Caco-2 (cell line): ENCODE results near the gene PDSS2. TPM values are rescaled to one million over a fixed set of nuclear protein-coding genes. Genes with fewer than 3 reads are reported as not detected.

Experiments
- BruUV-seq: library from RNA; stranded (reverse); fragments of 400-500 nt; replicated peaks from 2 replicates; lab custom pipeline; 2021; lab: Mats Ljungman, UMichigan
- CTCF ChIA-PET: fragments of 300-600 bp; sonication (Branson Sonifier 250); formaldehyde crosslinking; loops from one replicate; lab custom pipeline; 2022; ENCODE audit warnings: antibody characterized with exemption; lab: Charles Lee
- POLR2A ChIA-PET: fragments of 300-600 bp; sonication (Branson Sonifier 250); formaldehyde crosslinking; loops from one replicate; lab custom pipeline; 2022; ENCODE audit warnings: antibody characterized with exemption; lab: Charles Lee
- DNase-seq, 2 experiments: peaks; one replicate each; pipeline versions ENCODE4 v3.0.0 to v3.0.0-alpha.2; 2020 to 2022
- H3K27me3 ChIP-seq: replicated peaks from 2 replicates; pipeline ENCODE4 v1.6.0; 2011; ENCODE audit warnings: low read length; ENCODE audit not compliant: control insufficient read depth, insufficient read depth
- H3K36me3 ChIP-seq: 2 replicates; pipeline ENCODE4 v1.5.1; 2011; ENCODE audit warnings: low read length; ENCODE audit not compliant: control insufficient read depth, insufficient read depth
- H3K4me1 ChIP-seq: fragments of 250-450 bp; sonication (Bioruptor Pico); 2 replicates; pipeline ENCODE4 v1.5.1; 2020; ENCODE audit warnings: mild to moderate bottlenecking
- H3K4me3 ChIP-seq: 2 replicates; pipeline ENCODE4 v1.5.1; 2011; ENCODE audit warnings: low read depth, mild to moderate bottlenecking, control low read depth, low read length
- H3K9me3 ChIP-seq: fragments of 250-450 bp; sonication (Bioruptor Pico); 2 replicates; pipeline ENCODE4 v1.5.1; 2020; ENCODE audit warnings: mild to moderate bottlenecking, moderate library complexity
- H3K27ac Mint-ChIP-seq: one replicate; pipeline ENCODE4 v1.8.0; 2022; ENCODE audit warnings: mixed read lengths; ENCODE audit not compliant: unreplicated experiment
- H3K27me3 Mint-ChIP-seq: one replicate; pipeline ENCODE4 v1.8.0; 2022; ENCODE audit warnings: mixed read lengths; ENCODE audit not compliant: insufficient read depth, unreplicated experiment
- H3K36me3 Mint-ChIP-seq: one replicate; pipeline ENCODE4 v1.8.0; 2022; ENCODE audit warnings: mild to moderate bottlenecking, mixed read lengths; ENCODE audit not compliant: insufficient read depth, unreplicated experiment
- H3K4me1 Mint-ChIP-seq: one replicate; pipeline ENCODE4 v1.8.0; 2022; ENCODE audit warnings: low read depth, mixed read lengths; ENCODE audit not compliant: unreplicated experiment
- H3K4me3 Mint-ChIP-seq: one replicate; pipeline ENCODE4 v1.8.0; 2022; ENCODE audit warnings: mild to moderate bottlenecking, moderate library complexity, mixed read lengths; ENCODE audit not compliant: unreplicated experiment
- H3K9me3 Mint-ChIP-seq: one replicate; pipeline ENCODE4 v1.8.0; 2022; ENCODE audit warnings: mixed read lengths; ENCODE audit not compliant: unreplicated experiment
- CTCF ChIP-seq, 2 experiments: fragments of 200-600 bp in 1 of 2; IDR thresholded peaks; 1 replicate in 1 of 2; 2 replicates in 1 of 2; pipeline versions ENCODE4 v1.5.1 to v1.8.0; 2011 to 2022; ENCODE audit warnings: antibody characterized with exemption in 1 of 2, control low read depth in 1 of 2, inconsistent platforms in 1 of 2, low read depth in 1 of 2, low read length in 1 of 2, mild to moderate bottlenecking in 1 of 2, moderate library complexity in 1 of 2; ENCODE audit not compliant: insufficient read depth in 1 of 2, severe bottlenecking in 1 of 2, unreplicated experiment in 1 of 2
- intact Hi-C: fragments of 100-400 bp; cut with micrococcal nuclease; formaldehyde crosslinking; loops from one replicate; pipeline ENCODE4 v1.10.0; 2022; ENCODE audit not compliant: unreplicated experiment
- total RNA-seq: library from RNA; stranded (reverse); gene quantifications from 2 replicates; pipeline ENCODE4 v1.2.3, GENCODE V29; 2022

PDSS2 gene
- total RNA-seq, 1 experiment from 2014 or later, result 10.3 TPM

GRCh38 chr6:107108201-107108890 lies 351.0 kb downstream of the PDSS2 start:
- CTCF ChIA-PET, result no interaction called here
- no peak for TF ChIP-seq CTCF (IDR thresholded peaks at IDR 0.05; ENCODE audit: insufficient read depth in 1 of 2, low read depth in 1 of 2, low read length in 1 of 2, severe bottlenecking in 1 of 2, unreplicated experiment in 1 of 2)
- Histone ChIP-seq H3K4me1 (no peaks in the 10 kb centered on the region), H3K9me3 (no peaks in the 10 kb centered on the region), H3K27me3 (no peaks in the 10 kb centered on the region), H3K4me3 (no peak overlapping the region), H3K36me3 (no peaks in the 10 kb centered on the region; the same call in 1 of the 2 replicates)
- Mint-ChIP-seq H3K36me3 (no peaks in the 10 kb centered on the region), H3K4me3 (no peak overlapping the region), H3K27ac (no peak overlapping the region), H3K4me1 (no peaks in the 10 kb centered on the region), H3K9me3 (no peaks in the 10 kb centered on the region), H3K27me3 (no peaks in the 10 kb centered on the region)
- BruUV-seq, result no TSS peak
- POLR2A ChIA-PET, result no interaction called here
- DNase-seq, result no peak
- intact Hi-C loops, result no loop called here

DNA sequence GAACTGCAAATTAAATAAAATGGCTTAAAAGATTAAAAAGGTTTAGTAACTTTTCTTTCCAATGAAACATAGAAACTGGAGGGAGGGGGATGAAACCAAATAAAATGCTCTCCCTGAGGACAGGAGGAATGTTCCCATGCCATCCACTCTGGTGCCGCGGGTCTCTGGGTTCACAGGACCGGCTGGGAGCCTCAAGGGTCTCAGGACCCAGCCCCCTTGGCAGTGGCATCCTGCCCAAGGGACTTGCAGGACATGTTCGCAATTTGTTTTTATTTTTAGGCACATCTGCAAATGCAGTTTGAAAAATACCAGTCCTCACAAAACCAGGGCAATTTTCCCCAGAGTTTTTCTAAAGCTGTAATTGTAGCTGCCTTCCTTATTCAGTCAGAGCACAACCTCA lies 351.6 kb downstream of the PDSS2 start:
- no peaks in the 10 kb centered on the region for H3K9me3 ChIP-seq
- H3K36me3 ChIP-seq, result no peaks in the 10 kb centered on the region; the same call in 1 of the 2 replicates
- no peaks in the 10 kb centered on the region for H3K4me1 Mint-ChIP-seq
- no peaks in the 10 kb centered on the region for H3K27me3 Mint-ChIP-seq
- DNase-seq, result no peak
- no peak for TF ChIP-seq CTCF (IDR thresholded peaks at IDR 0.05; ENCODE audit: insufficient read depth in 1 of 2, low read depth in 1 of 2, low read length in 1 of 2, severe bottlenecking in 1 of 2, unreplicated experiment in 1 of 2)
- H3K27me3 ChIP-seq, result no peaks in the 10 kb centered on the region
- H3K27ac Mint-ChIP-seq, result no peak overlapping the region
- H3K4me3 ChIP-seq, result no peak overlapping the region
- intact Hi-C loops, result no loop called here
- ChIA-PET CTCF (no interaction called here), POLR2A (no interaction called here)
- no peak overlapping the region for H3K4me3 Mint-ChIP-seq
- H3K4me1 ChIP-seq, result no peaks in the 10 kb centered on the region
- no peaks in the 10 kb centered on the region for H3K9me3 Mint-ChIP-seq
- BruUV-seq, result no TSS peak
- no peaks in the 10 kb centered on the region for H3K36me3 Mint-ChIP-seq

- H3K9me3 Mint-ChIP-seq, result no peaks in the 10 kb centered on the region
- no peaks in the 10 kb centered on the region for H3K4me1 ChIP-seq
- ChIA-PET POLR2A (no interaction called here), CTCF (no interaction called here)
- no peaks in the 10 kb centered on the region for H3K27me3 ChIP-seq
- no peak for TF ChIP-seq CTCF (IDR thresholded peaks at IDR 0.05; ENCODE audit: insufficient read depth in 1 of 2, low read depth in 1 of 2, low read length in 1 of 2, severe bottlenecking in 1 of 2, unreplicated experiment in 1 of 2)
- no peaks in the 10 kb centered on the region for H3K36me3 ChIP-seq
- no peak overlapping the region for H3K4me3 Mint-ChIP-seq
- BruUV-seq, result no TSS peak
- no peak for DNase-seq
- H3K9me3 ChIP-seq, result no peaks in the 10 kb centered on the region
- no peaks in the 10 kb centered on the region for H3K36me3 Mint-ChIP-seq
- H3K4me1 Mint-ChIP-seq, result no peaks in the 10 kb centered on the region
- intact Hi-C loops, result no loop called here
- H3K27me3 Mint-ChIP-seq, result no peaks in the 10 kb centered on the region
- no peak overlapping the region for H3K27ac Mint-ChIP-seq
- no peak overlapping the region for H3K4me3 ChIP-seq
These were observed 353.2 kb downstream of the PDSS2 start for GRCh38 chr6:107106165-107106564.
